Measurements from ENCODE around the gene AP1M1.

The AP1M1 gene

DNA sequence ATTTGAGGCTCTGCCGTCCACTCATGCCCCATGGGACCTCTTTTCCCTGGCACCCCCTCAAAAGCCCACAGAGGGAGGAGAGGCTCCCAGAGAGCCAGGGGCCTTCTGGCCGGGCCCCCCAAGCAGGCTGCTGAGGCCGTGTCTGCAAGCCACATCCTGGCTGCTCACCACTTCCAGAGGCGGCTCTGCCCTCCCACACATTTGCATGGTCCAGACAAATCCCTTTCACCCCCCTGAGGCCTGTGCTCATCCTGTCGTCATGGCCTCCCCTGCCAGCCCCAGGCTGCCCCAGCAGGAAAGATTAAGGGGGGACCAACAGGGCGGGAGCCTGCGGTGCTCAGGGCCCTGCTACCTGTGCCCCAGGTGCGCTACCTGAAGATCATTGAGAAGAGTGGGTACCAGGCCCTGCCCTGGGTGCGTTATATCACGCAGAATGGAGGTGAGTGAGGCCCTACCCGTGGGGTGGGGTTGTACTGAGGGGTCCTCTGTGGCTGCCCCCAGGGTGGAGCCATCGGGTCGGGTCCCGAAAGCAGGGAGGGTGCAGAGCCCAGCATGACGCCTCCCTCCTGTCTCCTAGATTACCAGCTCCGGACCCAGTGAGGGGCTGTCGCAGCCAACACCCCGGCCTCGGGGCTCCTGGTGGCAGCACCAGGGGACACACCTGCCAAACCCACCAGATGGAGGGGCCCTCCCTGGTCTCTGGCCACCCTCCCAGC, 36.3 kb downstream of the AP1M1 start:
- DNase-seq = no peak

- DNase-seq = no peak
Observed at GRCh38 chr19:16234552-16235445, 37.1 kb downstream of the AP1M1 start.

DNA sequence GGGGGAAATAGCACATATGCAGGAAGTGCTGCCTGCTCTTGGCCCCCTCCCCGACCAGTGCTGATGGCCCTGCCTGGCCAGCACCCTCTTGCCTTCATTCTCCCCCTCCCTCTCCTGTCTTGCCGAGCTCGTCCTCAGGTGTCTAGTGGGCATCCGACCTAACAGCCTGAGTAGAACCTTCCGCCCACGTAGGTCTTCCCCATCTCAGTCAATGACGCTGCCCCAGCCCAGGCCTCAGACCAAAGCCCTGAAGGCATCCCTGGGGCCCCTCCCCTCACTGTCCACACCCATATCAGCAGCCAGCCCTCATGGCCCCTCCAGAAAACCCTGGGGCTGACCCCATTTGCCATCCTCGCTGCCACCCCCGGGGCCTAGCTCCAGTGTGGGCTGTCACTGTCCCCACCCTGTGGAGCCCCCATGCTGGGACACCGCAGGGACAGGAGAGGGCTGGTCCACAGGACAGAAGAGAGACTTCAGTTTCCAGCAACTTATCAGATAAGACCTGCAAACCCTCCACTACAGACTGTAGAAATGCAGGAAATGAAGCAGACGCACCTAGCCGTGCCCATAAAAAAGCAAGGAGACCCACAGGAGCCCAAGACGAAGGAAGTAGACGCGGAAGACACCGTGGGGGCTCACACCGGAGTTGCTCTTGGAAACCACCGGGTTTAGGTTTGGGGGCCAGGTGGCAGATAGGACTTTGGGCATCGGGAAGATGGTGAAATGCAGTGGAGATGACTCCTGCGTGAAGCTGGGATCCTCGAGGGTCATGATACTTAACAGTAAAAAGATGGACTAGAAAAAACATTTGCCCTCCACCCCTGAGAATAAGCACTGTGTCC, 38.3 kb downstream of the AP1M1 start:
- DNase-seq = no peak

DNA sequence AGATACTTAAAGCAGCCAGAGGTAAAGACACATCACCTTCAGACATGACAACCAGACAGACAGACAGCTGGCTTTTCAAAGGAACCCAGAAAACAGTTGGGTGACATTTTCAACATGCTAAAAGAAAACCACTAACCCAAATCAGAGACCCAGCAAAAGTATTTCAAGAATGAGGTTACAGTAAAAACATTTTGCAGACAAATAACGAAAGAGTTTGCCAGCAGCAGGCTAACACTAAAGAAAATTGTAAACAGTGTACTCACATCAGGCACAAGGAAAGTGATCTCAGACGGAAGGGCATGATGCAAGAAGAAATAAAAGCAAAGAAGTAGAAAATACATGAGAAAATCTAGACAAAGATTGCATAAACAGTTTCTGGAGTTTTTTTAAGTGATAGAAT, 46.4 kb downstream of the AP1M1 start:
- no peak for DNase-seq

GRCh38 chr19:16247353-16248182, 49.9 kb downstream of the AP1M1 start:
- no peak for DNase-seq

GRCh38 chr19:16248380-16249023, 50.8 kb downstream of the AP1M1 start:
- DNase-seq = no peak

DNA sequence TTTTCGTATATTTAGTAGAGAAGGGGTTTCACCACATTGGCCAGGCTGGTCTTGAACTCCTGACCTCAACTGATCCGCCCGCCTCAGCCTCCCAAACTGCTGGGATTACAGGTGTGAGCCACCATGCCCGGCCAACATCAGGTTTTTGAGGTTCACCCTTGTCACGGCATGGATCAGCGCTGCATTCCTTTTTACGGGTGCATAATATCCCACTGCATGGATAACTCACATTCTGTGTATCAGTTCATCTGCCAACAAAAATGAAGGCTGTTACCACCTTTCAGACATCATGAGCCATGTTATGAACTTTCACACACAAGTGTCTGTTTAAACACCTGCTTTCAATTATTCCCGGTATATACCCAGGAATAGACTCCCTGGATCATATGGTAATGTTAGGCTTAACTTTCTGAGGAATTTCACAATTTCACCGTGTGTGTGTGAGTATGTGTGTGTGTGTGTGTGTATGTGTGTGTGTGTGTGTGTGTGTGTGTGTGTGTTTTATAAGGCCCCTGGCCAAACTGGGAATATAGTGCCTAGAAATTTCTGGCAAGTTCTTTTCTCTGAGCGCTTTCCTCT, 52.2 kb downstream of the AP1M1 start:
- no peak for DNase-seq

DNA sequence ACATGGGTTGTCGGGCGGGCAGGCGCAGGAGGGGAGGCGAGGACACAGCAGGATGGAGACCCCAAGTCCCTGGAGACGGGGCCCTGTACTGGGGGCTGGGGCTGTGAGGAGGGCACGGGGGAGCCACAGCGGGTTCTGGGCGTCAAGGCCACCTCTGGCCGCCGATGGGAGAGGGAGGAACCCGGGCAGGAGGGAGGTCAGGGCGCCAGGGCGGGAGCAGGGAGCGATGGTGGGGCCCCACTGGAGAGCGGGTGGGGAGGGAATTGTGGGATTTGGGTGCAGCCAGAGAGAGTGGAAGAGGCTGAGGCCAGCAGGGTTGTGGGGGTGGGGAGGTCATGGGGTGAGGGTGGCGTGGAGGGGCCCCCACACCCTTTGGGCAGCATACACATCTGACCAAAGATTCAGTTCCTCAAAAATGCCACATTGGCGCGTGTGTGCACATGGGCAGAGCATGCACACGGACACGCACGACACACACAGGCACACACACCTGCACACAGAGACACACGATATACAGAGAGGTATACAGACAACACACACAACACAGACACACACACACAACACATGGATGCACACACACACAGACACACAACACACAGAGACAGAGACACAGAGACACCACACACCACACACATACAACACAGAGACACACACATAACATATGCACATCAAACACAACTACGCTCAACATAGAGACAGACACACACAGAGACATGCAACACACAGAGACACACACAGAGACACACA, 54.9 kb downstream of the AP1M1 start:
- no peak for DNase-seq

- DNase-seq = no peak
Observed at GRCh38 chr19:16254851-16255408, 57.2 kb downstream of the AP1M1 start.

DNA sequence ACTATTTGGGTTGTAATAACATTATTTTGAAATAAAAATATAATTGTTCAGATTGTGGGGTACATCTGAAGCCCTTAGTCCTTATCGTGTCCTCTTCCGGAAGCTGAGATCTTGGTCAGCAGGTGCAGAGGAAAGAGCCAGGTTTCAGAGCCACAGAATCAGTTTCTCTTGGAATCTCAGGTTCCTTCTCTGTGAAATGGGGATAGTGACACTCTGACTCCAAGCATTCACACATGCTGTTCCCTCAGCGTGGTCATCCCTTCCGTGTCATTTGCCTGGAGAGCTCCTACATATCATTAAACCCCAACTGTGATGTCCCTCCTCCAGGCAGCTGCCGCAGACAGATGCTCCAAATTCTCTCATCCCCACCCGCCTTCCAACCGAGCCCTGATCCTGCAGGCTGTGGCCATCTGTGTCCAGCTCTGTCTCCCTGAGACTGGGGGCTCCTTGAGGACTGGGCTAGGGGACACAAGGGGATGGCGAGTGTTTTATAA, 59.8 kb downstream of the AP1M1 start:
- no peak for DNase-seq

DNA sequence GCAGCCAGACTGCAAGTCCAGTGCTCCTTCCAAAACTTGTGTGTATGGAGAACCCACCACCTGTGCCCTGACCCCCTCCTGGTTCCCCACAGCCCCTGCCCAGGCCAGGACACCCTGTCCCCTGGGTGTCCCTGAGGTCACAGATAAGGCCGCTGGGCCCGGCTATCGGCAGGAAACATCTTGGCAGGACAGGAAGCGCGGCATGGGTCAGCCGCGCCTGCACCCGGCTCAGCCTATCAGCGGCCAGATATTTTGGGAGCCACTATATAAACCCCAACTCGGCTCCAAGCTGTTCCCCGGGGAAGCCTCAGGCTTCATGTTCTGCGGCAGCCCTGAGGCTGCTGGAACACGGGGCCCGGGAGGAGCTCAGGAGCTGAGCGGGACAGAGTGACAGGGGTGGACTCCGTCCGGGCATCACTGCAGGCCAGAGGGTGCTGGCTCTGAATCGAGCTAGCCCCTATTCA, 60.8 kb downstream of the AP1M1 start:
- DNase-seq = no peak

- DNase-seq = no peak
Observed at GRCh38 chr19:16259385-16260159, 61.9 kb downstream of the AP1M1 start.

DNA sequence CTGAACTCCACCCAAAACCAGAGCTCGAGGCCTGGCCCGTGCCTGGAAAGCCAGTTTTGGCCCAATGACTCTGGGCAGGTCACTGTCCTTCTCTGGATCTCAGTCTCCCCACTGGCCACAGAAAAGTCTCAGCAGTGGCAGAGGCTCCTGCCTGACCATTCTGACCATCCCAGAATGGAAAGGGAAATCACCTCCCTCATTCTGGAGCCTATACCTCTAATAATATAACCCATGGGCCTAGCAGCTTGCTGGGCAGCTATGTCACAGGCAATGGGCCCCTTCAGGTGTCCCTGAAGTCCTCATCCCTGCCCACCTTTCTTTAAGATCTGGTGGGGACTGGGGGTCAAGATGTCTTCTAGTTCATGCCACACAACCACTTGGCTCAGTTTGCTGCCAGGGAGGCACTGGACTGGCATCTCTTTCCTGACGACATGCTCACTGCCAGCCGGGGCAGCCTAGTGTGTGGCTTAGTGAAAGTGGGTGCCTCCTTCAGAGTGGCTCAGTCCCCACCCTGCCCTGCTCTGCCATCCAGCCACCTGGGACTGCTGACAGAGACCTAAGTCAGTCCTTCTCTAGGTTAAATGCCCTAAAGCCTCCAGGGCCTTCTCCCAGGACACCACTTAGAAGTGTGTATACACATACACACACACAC, 62.6 kb downstream of the AP1M1 start:
- DNase-seq = no peak

DNA sequence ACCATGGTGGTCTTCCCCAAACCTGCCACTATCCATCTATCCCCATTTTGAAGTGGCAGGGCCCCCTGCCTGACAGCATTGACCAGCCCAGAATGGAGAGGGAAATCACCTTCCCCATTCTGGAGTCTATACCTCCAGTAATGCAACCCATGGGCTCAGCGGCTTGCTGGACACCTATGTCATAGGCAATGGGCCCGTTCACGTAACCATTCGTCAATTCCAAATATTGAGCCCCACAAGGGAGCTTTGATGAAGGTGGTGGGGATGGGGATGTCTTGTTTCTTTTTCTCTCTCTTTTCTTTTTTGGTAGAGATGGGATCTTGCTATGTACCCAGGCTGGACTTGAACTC, 63.1 kb downstream of the AP1M1 start:
- DNase-seq = no peak

- DNase-seq = no peak
Observed at GRCh38 chr19:16261584-16262368, 64.1 kb downstream of the AP1M1 start.

GRCh38 chr19:16262618-16263017, 64.9 kb downstream of the AP1M1 start:
- no peak for DNase-seq

DNA sequence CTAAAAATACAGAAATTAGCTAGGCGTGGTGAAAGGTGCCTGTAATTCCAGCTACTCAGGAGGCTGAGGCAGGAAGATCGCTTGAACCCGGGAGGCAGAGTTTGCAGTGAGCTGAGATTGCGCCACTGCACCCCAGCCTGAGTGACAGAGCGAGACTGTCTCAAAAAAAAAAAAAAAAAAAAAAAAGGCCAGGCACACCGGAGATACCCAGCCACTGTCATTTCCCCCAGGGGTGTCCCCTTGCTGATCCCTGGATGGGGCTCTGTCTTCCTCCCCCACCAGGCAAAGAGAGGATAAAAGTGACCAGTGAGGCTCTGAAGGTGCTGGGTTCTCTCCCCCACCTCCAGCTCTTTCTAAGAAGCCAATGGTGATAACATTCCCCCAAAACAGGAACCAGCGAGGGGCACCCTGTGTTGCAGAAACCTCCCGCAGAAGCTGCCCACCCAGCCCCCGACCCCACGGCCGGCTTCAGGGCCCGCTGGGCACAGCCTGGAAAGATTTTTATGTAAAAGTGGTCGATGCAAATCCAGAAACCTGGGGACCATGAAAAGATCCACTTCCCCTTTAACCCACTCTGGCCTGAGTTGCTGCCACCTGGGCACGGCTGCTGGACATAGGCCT, 65.5 kb downstream of the AP1M1 start:
- no peak for DNase-seq

DNA sequence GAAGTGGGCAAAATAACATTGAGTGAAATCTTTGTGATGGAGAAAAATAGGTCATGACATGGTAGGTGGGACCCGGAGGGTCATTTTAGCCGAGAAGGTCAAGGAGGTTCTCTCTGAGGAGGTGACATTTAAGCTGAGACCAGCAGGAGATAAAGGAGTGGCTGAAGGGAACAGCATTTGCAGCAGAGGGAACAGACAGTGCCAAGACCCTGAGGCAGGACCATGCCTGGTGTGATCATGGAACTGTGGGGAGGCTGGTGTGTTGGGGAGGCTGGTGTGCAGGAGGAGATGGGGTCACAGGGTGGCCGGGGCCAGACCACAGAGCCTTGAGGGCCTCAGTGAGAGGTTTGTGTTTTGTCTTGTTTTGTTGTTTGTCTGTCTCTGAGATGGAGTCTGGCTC, 67.5 kb downstream of the AP1M1 start:
- no peak for DNase-seq

All from SIG-M5 (cell line).